Fibroblast of peridontal ligament (primary cell): ENCODE data around the gene KLHL13.
"Not testable (repeated sequence)": the region's sequence is repeated elsewhere in the genome, so short reads cannot be mapped to it uniquely, and the experiment has no call there.

Experiments used
- DNase-seq: peaks from one replicate; pipeline ENCODE4 v3.0.0-alpha.2; 2010; ENCODE audit errors: extremely low read depth

Gene KLHL13

GRCh38 chrX:118088084-118088483 lies 28.5 kb downstream of the KLHL13 start:
- DNase-seq: no peak

- DNase-seq: no peak
These were observed 42.4 kb downstream of the KLHL13 start for GRCh38 chrX:118074196-118074595.

GRCh38 chrX:118066867-118067515 lies 49.6 kb downstream of the KLHL13 start:
- DNase-seq: no peak

- no peak for DNase-seq
These were observed 53.6 kb downstream of the KLHL13 start for GRCh38 chrX:118062817-118063615.

GRCh38 chrX:118062048-118062789 lies 54.4 kb downstream of the KLHL13 start:
- DNase-seq: no peak

- peak; percentile 1 for DNase-seq
These were observed 57.7 kb downstream of the KLHL13 start for GRCh38 chrX:118058924-118059323.

- no peak for DNase-seq
These were observed 59.7 kb downstream of the KLHL13 start for GRCh38 chrX:118056870-118057269.

GRCh38 chrX:118049713-118050112 lies 66.9 kb downstream of the KLHL13 start:
- no peak for DNase-seq

- no peak for DNase-seq
These were observed 69.0 kb downstream of the KLHL13 start for GRCh38 chrX:118047446-118048186.

GRCh38 chrX:118039591-118039990 lies 77.0 kb downstream of the KLHL13 start:
- DNase-seq: no peak

- peak; percentile 18 for DNase-seq
These were observed 77.8 kb downstream of the KLHL13 start for GRCh38 chrX:118038614-118039365.

GRCh38 chrX:118026631-118027030 lies 90.0 kb downstream of the KLHL13 start:
- peak; percentile 31 for DNase-seq

GRCh38 chrX:118025226-118025625 lies 91.4 kb downstream of the KLHL13 start:
- DNase-seq: peak; percentile 51

GRCh38 chrX:118024482-118024881 lies 92.1 kb downstream of the KLHL13 start:
- DNase-seq: no peak

- peak; percentile 8 for DNase-seq
These were observed 93.9 kb downstream of the KLHL13 start for GRCh38 chrX:118022753-118023152.

- DNase-seq: no peak
These were observed 100.2 kb downstream of the KLHL13 start for GRCh38 chrX:118016422-118016821.

GRCh38 chrX:118002417-118002816 lies 114.2 kb downstream of the KLHL13 start:
- DNase-seq: not testable (repeated sequence)

GRCh38 chrX:118000518-118000917 lies 116.1 kb downstream of the KLHL13 start:
- DNase-seq: no peak

GRCh38 chrX:117998171-117998570 lies 118.4 kb downstream of the KLHL13 start:
- DNase-seq: no peak

- peak; percentile 35 for DNase-seq
These were observed 119.6 kb downstream of the KLHL13 start for GRCh38 chrX:117996918-117997480.

- no peak for DNase-seq
These were observed 120.2 kb downstream of the KLHL13 start for GRCh38 chrX:117996408-117996807.
